Measurements from ENCODE around the gene FCRL3. TPM values are rescaled to one million over a fixed set of nuclear protein-coding genes. Genes with fewer than 3 reads are reported as not detected.

FCRL3 gene
- total and polyA plus RNA-seq, 2 of the 8 experiments (the other 6 are each of a cell fraction or from before 2014, with no cell fraction given), result not detected

DNA sequence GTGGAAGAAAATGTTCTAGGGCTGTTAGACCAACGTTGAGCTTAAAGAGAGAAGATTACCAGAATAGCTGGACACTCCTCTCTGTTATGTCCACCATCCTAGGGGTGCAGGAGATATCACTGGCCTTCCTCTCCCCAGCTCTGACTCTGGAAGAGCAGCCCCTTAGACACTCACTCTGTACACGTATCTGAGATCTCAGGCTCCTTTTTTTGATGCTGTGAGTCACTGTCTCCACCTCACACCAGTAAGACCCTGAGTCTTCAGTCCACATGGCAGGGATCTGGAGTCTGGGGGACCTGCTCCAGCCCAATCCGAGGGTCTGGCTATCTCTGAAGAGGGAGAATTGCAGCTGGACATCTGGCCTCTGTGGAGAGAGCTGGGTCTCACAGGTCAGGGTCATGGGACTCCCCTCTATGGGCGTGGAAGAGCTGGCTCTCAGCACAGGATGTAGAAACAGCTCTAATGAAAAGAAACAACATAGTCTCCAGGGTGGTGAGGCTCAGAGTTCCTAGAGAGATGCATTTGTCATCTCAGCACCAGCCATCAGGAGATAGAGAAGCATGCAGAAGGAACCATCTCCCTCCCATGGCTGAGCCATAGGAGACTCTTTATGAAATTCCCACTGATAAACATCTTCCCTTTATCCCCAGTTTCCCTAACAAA, 3.5 kb downstream of the FCRL3 start (continued):
- TF ChIP-seq JUN (IDR thresholded peaks at IDR 0.05; ENCODE audit: low read depth, low read length) (no peak), RXRA (IDR thresholded peaks at IDR 0.05; ENCODE audit: insufficient read depth, low read depth, low read length) (no peak), CHD1 (IDR thresholded peaks at IDR 0.05; ENCODE audit: low read depth, low read length) (no peak), GTF2F1 (IDR thresholded peaks at IDR 0.05; ENCODE audit: borderline replicate concordance, low read depth, low read length) (no peak), HDAC6 (IDR thresholded peaks at IDR 0.05; ENCODE audit: low read depth, low read length) (no peak)
